ENCODE results near the gene NPPA. TPM values are rescaled to one million over a fixed set of nuclear protein-coding genes. Genes with fewer than 3 reads are reported as not detected.
A peak's percentile ranks its signal among the peaks of the same experiment; 100 is the strongest.
"Not testable (repeated sequence)": the region's sequence is repeated elsewhere in the genome, so short reads cannot be mapped to it uniquely, and the experiment has no call there.

The NPPA gene
- total RNA-seq, 1 donor from 2014 or later: not detected

DNA sequence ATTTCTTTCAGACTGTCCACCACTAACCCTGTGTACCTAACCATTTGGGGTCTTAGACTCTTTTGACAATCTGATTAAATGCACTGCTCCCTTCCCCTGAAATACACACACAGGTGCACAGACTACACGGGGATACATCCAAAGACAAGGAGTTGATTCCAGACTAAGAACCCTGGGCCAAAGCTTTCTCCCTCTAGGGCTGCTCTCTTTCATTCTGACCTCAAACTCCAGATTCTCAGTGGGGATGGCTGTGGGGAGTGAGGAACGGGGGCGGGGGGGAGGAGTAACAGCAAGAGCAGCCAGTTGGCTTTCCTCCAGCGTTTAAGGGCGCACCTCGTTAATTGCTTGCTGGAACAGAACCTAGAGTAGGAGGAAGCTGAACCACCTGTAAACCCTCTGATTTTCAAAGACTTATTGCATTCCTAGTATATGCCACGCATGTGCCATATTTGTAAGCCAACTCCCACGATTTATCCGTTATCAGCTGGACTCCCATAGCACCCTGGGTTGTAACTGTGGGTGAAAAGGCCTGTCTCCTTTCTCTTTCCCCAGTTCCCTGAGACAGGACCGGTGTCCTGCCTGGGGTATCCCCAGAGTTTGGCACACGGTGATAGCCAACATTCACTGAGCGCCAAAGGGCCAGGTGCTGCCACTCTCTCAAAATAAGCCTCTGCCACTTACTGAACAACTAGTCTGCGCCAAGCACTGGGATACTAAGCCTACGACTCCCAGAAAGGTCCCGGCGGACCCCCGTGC, 42.7 kb downstream of the NPPA start:
- Mint-ChIP-seq H3K27ac (ENCODE audit: unreplicated experiment) (peak overlapping the region; percentile 19), H3K4me1 (peaks cover 66% of the 10 kb centered on the region), H3K36me3 (ENCODE audit: low read depth) (peaks cover 7% of the 10 kb centered on the region), H3K9me3 (no peaks in the 10 kb centered on the region), H3K27me3 (ENCODE audit: low read depth) (no peaks in the 10 kb centered on the region), H3K4me3 (peak overlapping the region; percentile 100)
- DNase-seq (ENCODE audit: low read depth, low spot score): no peak
- TF ChIP-seq, protein P1, sequence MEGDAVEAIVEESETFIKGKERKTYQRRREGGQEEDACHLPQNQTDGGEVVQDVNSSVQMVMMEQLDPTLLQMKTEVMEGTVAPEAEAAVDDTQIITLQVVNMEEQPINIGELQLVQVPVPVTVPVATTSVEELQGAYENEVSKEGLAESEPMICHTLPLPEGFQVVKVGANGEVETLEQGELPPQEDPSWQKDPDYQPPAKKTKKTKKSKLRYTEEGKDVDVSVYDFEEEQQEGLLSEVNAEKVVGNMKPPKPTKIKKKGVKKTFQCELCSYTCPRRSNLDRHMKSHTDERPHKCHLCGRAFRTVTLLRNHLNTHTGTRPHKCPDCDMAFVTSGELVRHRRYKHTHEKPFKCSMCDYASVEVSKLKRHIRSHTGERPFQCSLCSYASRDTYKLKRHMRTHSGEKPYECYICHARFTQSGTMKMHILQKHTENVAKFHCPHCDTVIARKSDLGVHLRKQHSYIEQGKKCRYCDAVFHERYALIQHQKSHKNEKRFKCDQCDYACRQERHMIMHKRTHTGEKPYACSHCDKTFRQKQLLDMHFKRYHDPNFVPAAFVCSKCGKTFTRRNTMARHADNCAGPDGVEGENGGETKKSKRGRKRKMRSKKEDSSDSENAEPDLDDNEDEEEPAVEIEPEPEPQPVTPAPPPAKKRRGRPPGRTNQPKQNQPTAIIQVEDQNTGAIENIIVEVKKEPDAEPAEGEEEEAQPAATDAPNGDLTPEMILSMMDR (conservative IDR thresholded peaks at IDR 0.05): no peak

DNA sequence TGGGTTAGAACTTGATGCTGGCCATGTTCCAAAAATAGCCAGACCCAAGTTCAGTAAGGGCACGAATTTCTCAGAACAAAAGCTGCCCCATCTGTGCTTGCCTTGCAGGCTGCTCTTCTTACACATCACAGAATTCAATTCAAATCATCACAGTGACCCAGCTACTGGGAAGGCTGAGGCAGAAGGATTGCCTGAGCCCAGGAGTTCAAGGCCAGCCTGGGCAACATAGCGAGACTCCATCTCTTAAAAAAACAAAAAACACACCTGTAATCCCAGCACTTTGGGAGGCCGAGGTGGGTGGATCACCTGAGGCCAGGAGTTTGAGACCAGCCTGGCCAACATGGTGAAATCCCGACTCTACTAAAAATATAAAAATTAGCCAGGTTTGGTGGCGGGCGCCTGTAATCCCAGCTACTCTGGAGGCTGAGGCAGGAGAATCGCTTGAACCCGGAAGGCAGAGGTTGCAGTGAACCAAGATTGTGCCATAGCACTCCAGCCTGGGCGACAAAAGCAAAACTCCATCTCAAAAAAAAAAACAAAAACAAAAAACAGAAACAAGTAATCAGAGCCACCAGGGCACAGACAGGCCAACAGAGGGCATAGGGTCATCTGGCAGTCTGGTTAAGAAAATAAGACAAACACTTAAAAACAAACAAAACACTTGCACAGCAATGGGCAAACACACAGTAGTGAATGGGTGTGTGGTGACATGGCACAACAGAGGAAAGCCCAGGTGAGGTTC, 43.5 kb downstream of the NPPA start:
- not testable (repeated sequence) for DNase-seq (ENCODE audit: low read depth, low spot score); H3K9me3 Mint-ChIP-seq; H3K36me3 Mint-ChIP-seq (ENCODE audit: low read depth); H3K27me3 Mint-ChIP-seq (ENCODE audit: low read depth)
- peak overlapping the region; percentile 92 for H3K27ac Mint-ChIP-seq (ENCODE audit: unreplicated experiment)
- H3K4me1 Mint-ChIP-seq: peaks cover 62% of the 10 kb centered on the region
- peak overlapping the region; percentile 100 for H3K4me3 Mint-ChIP-seq

DNA sequence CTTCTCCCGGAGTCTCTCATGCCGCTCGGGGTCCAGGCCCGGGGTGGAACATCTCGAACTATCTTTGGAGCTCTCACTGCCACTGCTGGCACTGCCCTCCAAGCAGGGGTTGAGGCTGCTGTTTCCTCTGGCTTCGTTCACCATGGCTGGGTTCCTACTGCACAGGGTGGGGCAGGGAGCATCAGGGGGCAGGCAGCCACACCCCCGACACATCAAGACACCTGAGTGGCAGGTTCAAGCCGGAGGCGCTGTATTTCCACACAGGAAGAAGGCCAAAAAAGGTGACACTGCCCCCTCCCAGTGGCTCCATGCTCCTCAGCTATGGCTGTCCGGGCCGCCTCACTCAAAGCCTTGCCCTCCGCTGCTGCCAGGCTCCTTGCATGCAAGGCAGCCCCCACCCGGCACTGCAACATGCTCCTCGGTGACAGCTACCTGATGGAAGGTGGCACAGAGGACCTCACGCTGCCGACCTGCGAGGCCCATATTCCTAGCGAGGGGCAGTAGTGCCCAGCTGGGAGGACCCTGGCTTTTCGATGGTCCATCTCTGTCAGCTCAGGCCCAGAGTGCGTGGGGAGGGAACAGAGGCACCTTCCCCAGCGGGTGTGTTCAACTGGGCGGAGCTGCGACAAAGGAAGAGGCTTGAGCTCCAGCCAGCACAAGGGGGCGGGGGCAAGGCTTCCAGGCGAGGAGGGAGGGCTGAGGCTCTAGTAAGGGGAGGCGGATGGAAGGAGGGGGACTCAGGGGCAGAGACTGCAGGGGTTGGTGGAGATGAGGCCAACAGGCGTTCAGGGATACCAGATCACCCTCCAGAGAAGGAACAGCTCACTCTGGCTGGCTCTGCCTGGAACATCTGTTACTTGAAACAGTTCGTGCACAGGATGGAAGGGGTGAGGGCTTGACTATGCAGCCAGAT, 44.4 kb downstream of the NPPA start:
- Mint-ChIP-seq H3K9me3 (no peaks in the 10 kb centered on the region), H3K27me3 (ENCODE audit: low read depth) (no peaks in the 10 kb centered on the region), H3K4me3 (peak overlapping the region; percentile 100), H3K36me3 (ENCODE audit: low read depth) (peaks cover 3% of the 10 kb centered on the region), H3K27ac (ENCODE audit: unreplicated experiment) (peak overlapping the region; percentile 92), H3K4me1 (peaks cover 55% of the 10 kb centered on the region)
- TF ChIP-seq, protein P1 (conservative IDR thresholded peaks at IDR 0.05): no peak
- peak; percentile 75 for DNase-seq (ENCODE audit: low read depth, low spot score)

DNA sequence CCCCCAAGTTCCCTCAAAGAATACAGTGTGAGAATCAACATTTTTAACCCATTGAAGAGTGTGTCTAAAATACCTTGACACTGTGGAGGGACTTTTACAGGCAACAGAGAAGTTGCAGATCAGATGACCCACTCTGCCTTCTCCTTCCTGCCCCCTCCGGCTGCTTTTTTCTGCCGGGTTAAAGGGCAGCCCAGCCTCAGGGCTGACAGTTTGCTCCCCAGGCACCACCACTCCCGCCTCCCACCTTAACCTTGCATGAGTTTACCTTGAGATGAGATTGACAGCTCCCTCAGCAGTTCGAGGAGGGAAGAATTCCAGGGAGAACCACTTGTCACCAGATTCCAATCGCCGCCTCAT, 45.0 kb downstream of the NPPA start:
- Mint-ChIP-seq H3K36me3 (ENCODE audit: low read depth) (peaks cover 3% of the 10 kb centered on the region), H3K27ac (ENCODE audit: unreplicated experiment) (peak overlapping the region; percentile 4), H3K9me3 (no peaks in the 10 kb centered on the region), H3K27me3 (ENCODE audit: low read depth) (no peaks in the 10 kb centered on the region), H3K4me1 (peaks cover 49% of the 10 kb centered on the region), H3K4me3 (peak overlapping the region; percentile 88)
- no peak for DNase-seq (ENCODE audit: low read depth, low spot score)
- TF ChIP-seq, protein P1 (conservative IDR thresholded peaks at IDR 0.05): no peak

DNA sequence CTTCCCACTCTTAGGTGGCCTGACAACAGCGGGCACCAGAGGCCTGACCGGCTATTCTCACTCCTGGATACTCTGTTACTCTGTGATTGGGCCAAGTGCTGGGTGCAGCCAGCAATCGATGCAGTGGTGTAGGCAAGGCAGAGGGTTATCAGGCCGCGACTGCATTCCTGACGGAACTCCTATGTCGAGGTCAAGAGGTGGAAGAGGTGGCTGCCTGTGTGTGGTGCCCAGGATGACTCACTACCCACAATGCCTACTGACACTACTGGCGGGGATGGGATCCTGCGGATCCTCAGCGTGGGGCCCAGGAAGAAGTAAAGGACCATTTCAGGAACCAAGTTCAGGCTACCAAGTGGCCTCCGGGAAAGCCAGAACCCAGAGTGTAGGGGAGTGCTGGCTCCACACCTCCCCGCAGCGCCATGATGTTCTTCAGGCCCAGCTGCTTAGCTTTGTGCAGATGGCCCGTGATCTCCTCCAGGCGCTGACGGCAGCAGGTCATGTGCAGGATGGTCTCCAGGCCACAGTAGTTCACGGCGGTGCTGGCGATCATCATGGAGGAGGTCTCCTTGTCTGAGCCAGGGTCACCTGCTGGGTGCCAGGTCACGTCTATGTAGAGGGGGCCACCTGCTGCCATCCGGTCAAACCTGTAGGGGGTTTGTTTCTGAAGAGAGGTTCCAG, 46.7 kb downstream of the NPPA start:
- Mint-ChIP-seq H3K36me3 (ENCODE audit: low read depth) (peaks cover under 1% of the 10 kb centered on the region), H3K27ac (ENCODE audit: unreplicated experiment) (peak overlapping the region; percentile 75)
- DNase-seq (ENCODE audit: low read depth, low spot score): no peak

More for the DNA sequence above, 46.7 kb downstream of the NPPA start:
- H3K27me3 Mint-ChIP-seq (ENCODE audit: low read depth): no peaks in the 10 kb centered on the region
- H3K4me3 Mint-ChIP-seq: peak overlapping the region; percentile 88
- TF ChIP-seq, protein P1 (conservative IDR thresholded peaks at IDR 0.05): no peak
- H3K4me1 Mint-ChIP-seq: peaks cover 33% of the 10 kb centered on the region
- H3K9me3 Mint-ChIP-seq: no peaks in the 10 kb centered on the region
